Activated CD4-positive, alpha-beta T cell treated with anti-CD3 and anti-CD28 coated beads for 36 hours (primary cell): ENCODE data around the gene GTPBP3. TPM values are rescaled to one million over a fixed set of nuclear protein-coding genes. Genes with fewer than 3 reads are reported as not detected.
"Not testable (repeated sequence)": the region's sequence is repeated elsewhere in the genome, so short reads cannot be mapped to it uniquely, and the experiment has no call there.

Experiments used
- ATAC-seq: fragments of 200-7000 bp; cut with Tn5 transposase; one replicate; pipeline ENCODE4 v1.10.0; 2021; ENCODE audit warnings: mild to moderate bottlenecking, moderate library complexity
- CTCF ChIA-PET: fragments of 350-600 bp; sonication (Branson Sonifier 250); formaldehyde crosslinking; loops from one replicate; lab custom pipeline; 2021; ENCODE audit warnings: antibody characterized with exemption; lab: Charles Lee
- POLR2A ChIA-PET: fragments of 350-600 bp; sonication (Branson Sonifier 250); formaldehyde crosslinking; loops from one replicate; lab custom pipeline; 2021; ENCODE audit warnings: antibody characterized with exemption, inconsistent platforms; lab: Charles Lee
- DNase-seq: peaks from one replicate; pipeline ENCODE4 v3.0.0-alpha.2; 2020
- H3K27ac Mint-ChIP-seq: one replicate; pipeline ENCODE4 v1.8.0; 2021; ENCODE audit warnings: mixed read lengths
- H3K27me3 Mint-ChIP-seq: one replicate; pipeline ENCODE4 v1.8.0; 2021; ENCODE audit warnings: mixed read lengths
- H3K36me3 Mint-ChIP-seq: one replicate; pipeline ENCODE4 v1.8.0; 2021; ENCODE audit warnings: low read depth, mixed read lengths
- H3K4me1 Mint-ChIP-seq: one replicate; pipeline ENCODE4 v1.8.0; 2021; ENCODE audit warnings: mixed read lengths
- H3K4me3 Mint-ChIP-seq: one replicate; pipeline ENCODE4 v1.8.0; 2021; ENCODE audit warnings: mild to moderate bottlenecking, moderate library complexity, mixed read lengths
- H3K9me3 Mint-ChIP-seq: one replicate; pipeline ENCODE4 v1.8.0; 2021; ENCODE audit warnings: low read depth, mixed read lengths
- intact Hi-C, 2 experiments: fragments of 100-400 bp; cut with DNase I in 1 of 2; cut with micrococcal nuclease in 1 of 2; formaldehyde crosslinking; loops; one replicate each; pipeline versions ENCODE4 v1.14.2 to v1.15.1; 2022 to 2024; cut with DNase I, micrococcal nuclease
- total RNA-seq, 2 experiments: library from RNA; stranded (reverse); gene quantifications; one replicate each; pipeline ENCODE4 v1.2.3, GENCODE V29; 2021

GTPBP3 gene
- 10 to 100 TPM; 37.3 to 39.8 TPM for total RNA-seq

- POLR2A ChIA-PET: interaction anchor here (0.7 kb wide), 1 partner anchor 221 kb away, joined by 3 read pairs; no protein-coding TSS in a partner anchor
- DNase-seq: peak; percentile 98
- intact Hi-C loops: loop anchor here (1.0 to 5.0 kb wide), 10 partner anchors 28 to 262 kb away; partner anchors contain the start of genes DDA1 (in 2 of the 2), BABAM1 (in 1 of the 2), COLGALT1 (in 1 of the 2) and HAUS8 (in 1 of the 2)
- CTCF ChIA-PET: interaction anchor here (0.6 to 1.0 kb wide), 2 partner anchors 11 to 69 kb away, joined by 3 to 5 read pairs; no protein-coding TSS in a partner anchor
- ATAC-seq: peak; percentile 89
- Mint-ChIP-seq H3K36me3 (peaks cover 14% of the 10 kb centered on the region), H3K27ac (peak within 1 kb of the TSS; percentile 98), H3K4me1 (peaks cover 25% of the 10 kb centered on the region), H3K4me3 (peak within 1 kb of the TSS; percentile 98), H3K27me3 (no peaks in the 10 kb centered on the region), H3K9me3 (no peaks in the 10 kb centered on the region)
Measured at GRCh38 chr19:17336872-17337674, at the start of gene GTPBP3. GTPBP3 (plus strand) TSS chr19:17337553; CDS start chr19:17337612, 59 bp downstream.

GRCh38 chr19:17289489-17289888 is 47.9 kb upstream of the GTPBP3 start:
- peak; percentile 78 for DNase-seq
- no peak overlapping the region for H3K27ac Mint-ChIP-seq
- intact Hi-C loops: no loop called here
- H3K9me3 Mint-ChIP-seq: no peaks in the 10 kb centered on the region
- CTCF ChIA-PET: no interaction called here
- peak; percentile 16 for ATAC-seq
- POLR2A ChIA-PET: no interaction called here
- peaks cover 2% of the 10 kb centered on the region for H3K36me3 Mint-ChIP-seq
- no peaks in the 10 kb centered on the region for H3K27me3 Mint-ChIP-seq
- no peak overlapping the region for H3K4me3 Mint-ChIP-seq
- H3K4me1 Mint-ChIP-seq: peaks cover 3% of the 10 kb centered on the region

- DNase-seq: peak; percentile 90
- intact Hi-C loops: loop anchor here (1.0 to 5.0 kb wide), 11 partner anchors 11 to 217 kb away; partner anchors contain the start of genes ABHD8 (in 2 of the 2), DDA1 (in 2 of the 2), BABAM1 (in 1 of the 2) and GTPBP3 (in 1 of the 2)
- H3K4me1 Mint-ChIP-seq: peaks cover 5% of the 10 kb centered on the region
- POLR2A ChIA-PET: interaction anchor here (0.6 to 1.0 kb wide), 4 partner anchors 13 to 473 kb away, joined by 3 to 5 read pairs (median 4); partner anchors contain the start of gene DDA1
- no peaks in the 10 kb centered on the region for H3K27me3 Mint-ChIP-seq
- H3K36me3 Mint-ChIP-seq: peaks cover 5% of the 10 kb centered on the region
- CTCF ChIA-PET: interaction anchor here (0.6 to 3.4 kb wide), 16 partner anchors 10 to 503 kb away, joined by 3 to 24 read pairs (median 4); partner anchors contain the start of genes ABHD8, BABAM1, DDA1 and MRPL34
- H3K4me3 Mint-ChIP-seq: peak overlapping the region; percentile 88
- no peaks in the 10 kb centered on the region for H3K9me3 Mint-ChIP-seq
- peak overlapping the region; percentile 84 for H3K27ac Mint-ChIP-seq
- peak; percentile 98 for ATAC-seq
Measured at GRCh38 chr19:17292301-17293074, 44.9 kb upstream of the GTPBP3 start.

GRCh38 chr19:17293605-17294004 is 43.7 kb upstream of the GTPBP3 start:
- H3K4me3 Mint-ChIP-seq: no peak overlapping the region
- DNase-seq (no peak), ATAC-seq (no peak)
- H3K27ac Mint-ChIP-seq: no peak overlapping the region
- H3K9me3 Mint-ChIP-seq: no peaks in the 10 kb centered on the region
- no peaks in the 10 kb centered on the region for H3K27me3 Mint-ChIP-seq
- CTCF ChIA-PET: interaction anchor here (0.6 to 3.4 kb wide), 12 partner anchors 11 to 504 kb away, joined by 3 to 24 read pairs (median 4); partner anchors contain the start of genes ABHD8, BABAM1, DDA1 and MRPL34
- POLR2A ChIA-PET: interaction anchor here (1.0 kb wide), 1 partner anchor 16 kb away, joined by 5 read pairs; the partner anchor contains the start of gene DDA1
- H3K36me3 Mint-ChIP-seq: peaks cover 10% of the 10 kb centered on the region
- peaks cover 5% of the 10 kb centered on the region for H3K4me1 Mint-ChIP-seq
- intact Hi-C loops: loop anchor here in 1 of 2 experiments (1.0 to 5.0 kb wide), 2 partner anchors 157 to 174 kb away; no protein-coding TSS in a partner anchor

- intact Hi-C loops: loop anchor here in 1 of 2 experiments (5.0 kb wide), 1 partner anchor 173 kb away; no protein-coding TSS in a partner anchor
- Mint-ChIP-seq H3K36me3 (peaks cover 10% of the 10 kb centered on the region), H3K9me3 (no peaks in the 10 kb centered on the region), H3K27ac (no peak overlapping the region), H3K4me3 (no peak overlapping the region), H3K4me1 (peaks cover 5% of the 10 kb centered on the region), H3K27me3 (no peaks in the 10 kb centered on the region)
- ATAC-seq: no peak
- ChIA-PET POLR2A (no interaction called here), CTCF (interaction anchor here (0.7 to 3.4 kb wide), 2 partner anchors 10 to 177 kb away, joined by 4 to 24 read pairs; partner anchors contain the start of genes ABHD8 and MRPL34)
- peak; percentile 85 for DNase-seq
Measured at GRCh38 chr19:17294051-17294891, 43.1 kb upstream of the GTPBP3 start.

GRCh38 chr19:17295551-17295950 is 41.8 kb upstream of the GTPBP3 start:
- H3K27me3 Mint-ChIP-seq, H3K4me1 Mint-ChIP-seq, CTCF ChIA-PET, H3K9me3 Mint-ChIP-seq, DNase-seq, H3K4me3 Mint-ChIP-seq, H3K27ac Mint-ChIP-seq, intact Hi-C loops, ATAC-seq: not testable (repeated sequence)
- peaks cover 10% of the 10 kb centered on the region for H3K36me3 Mint-ChIP-seq
- POLR2A ChIA-PET: interaction anchor here (0.5 to 0.6 kb wide), 2 partner anchors 23 to 87 kb away, joined by 3 to 4 read pairs; no protein-coding TSS in a partner anchor

GRCh38 chr19:17296273-17296672 is 41.1 kb upstream of the GTPBP3 start:
- intact Hi-C loops: no loop called here
- no peak for ATAC-seq
- Mint-ChIP-seq H3K4me1 (peaks cover 5% of the 10 kb centered on the region), H3K36me3 (peaks cover 10% of the 10 kb centered on the region), H3K27me3 (no peaks in the 10 kb centered on the region), H3K27ac (no peak overlapping the region), H3K9me3 (no peaks in the 10 kb centered on the region), H3K4me3 (no peak overlapping the region)
- POLR2A ChIA-PET: interaction anchor here (0.5 to 0.6 kb wide), 2 partner anchors 23 to 86 kb away, joined by 3 to 4 read pairs; no protein-coding TSS in a partner anchor
- CTCF ChIA-PET: no interaction called here
- peak; percentile 41 for DNase-seq

GRCh38 chr19:17296976-17297375 is 40.4 kb upstream of the GTPBP3 start:
- ChIA-PET POLR2A (no interaction called here), CTCF (no interaction called here)
- H3K27me3 Mint-ChIP-seq: no peaks in the 10 kb centered on the region
- no peaks in the 10 kb centered on the region for H3K9me3 Mint-ChIP-seq
- peaks cover 7% of the 10 kb centered on the region for H3K4me1 Mint-ChIP-seq
- peak overlapping the region; percentile 25 for H3K27ac Mint-ChIP-seq
- peaks cover 12% of the 10 kb centered on the region for H3K36me3 Mint-ChIP-seq
- no peak for ATAC-seq
- intact Hi-C loops: no loop called here
- DNase-seq: no peak
- H3K4me3 Mint-ChIP-seq: no peak overlapping the region

GRCh38 chr19:17300992-17301619 is 36.2 kb upstream of the GTPBP3 start:
- intact Hi-C loops: no loop called here
- Mint-ChIP-seq H3K36me3 (peaks cover 10% of the 10 kb centered on the region), H3K27me3 (no peaks in the 10 kb centered on the region), H3K4me1 (peaks cover 25% of the 10 kb centered on the region), H3K9me3 (no peaks in the 10 kb centered on the region), H3K27ac (no peak overlapping the region), H3K4me3 (no peak overlapping the region)
- ChIA-PET POLR2A (no interaction called here), CTCF (interaction anchor here (0.6 kb wide), 1 partner anchor 90 kb away, joined by 3 read pairs; no protein-coding TSS in a partner anchor)
- DNase-seq (no peak), ATAC-seq (no peak)
